Fibroblast of skin of left biceps (primary cell): Measurements from ENCODE around the gene TMEM127.
A peak's percentile ranks its signal among the peaks of the same experiment; 100 is the strongest.

Experiments
- DNase-seq, 2 experiments: peaks; one replicate each; pipeline ENCODE4 v3.0.0-alpha.2; 2013; ENCODE audit warnings: low read depth in 2 of 2

Gene TMEM127

DNA sequence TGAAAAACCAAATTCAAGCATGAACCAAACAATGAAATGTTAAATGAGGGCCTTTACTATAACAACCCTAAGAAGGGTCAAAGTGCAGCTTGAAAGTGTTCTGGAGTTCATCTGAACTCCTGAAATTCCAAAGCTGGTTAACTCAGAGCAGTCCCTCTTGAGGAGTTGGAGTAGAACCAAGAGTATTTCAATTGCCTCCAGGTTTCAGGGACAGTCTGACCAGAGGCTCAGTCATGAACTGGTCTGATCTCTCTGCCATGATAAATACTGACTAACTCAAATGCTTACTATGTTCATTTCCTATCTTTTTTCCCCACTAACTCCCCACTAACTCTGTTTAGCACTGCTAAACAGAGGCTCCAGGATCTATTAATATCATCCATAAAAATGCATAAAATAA is 59.9 kb downstream of the TMEM127 start:
- DNase-seq, result no peak

DNA sequence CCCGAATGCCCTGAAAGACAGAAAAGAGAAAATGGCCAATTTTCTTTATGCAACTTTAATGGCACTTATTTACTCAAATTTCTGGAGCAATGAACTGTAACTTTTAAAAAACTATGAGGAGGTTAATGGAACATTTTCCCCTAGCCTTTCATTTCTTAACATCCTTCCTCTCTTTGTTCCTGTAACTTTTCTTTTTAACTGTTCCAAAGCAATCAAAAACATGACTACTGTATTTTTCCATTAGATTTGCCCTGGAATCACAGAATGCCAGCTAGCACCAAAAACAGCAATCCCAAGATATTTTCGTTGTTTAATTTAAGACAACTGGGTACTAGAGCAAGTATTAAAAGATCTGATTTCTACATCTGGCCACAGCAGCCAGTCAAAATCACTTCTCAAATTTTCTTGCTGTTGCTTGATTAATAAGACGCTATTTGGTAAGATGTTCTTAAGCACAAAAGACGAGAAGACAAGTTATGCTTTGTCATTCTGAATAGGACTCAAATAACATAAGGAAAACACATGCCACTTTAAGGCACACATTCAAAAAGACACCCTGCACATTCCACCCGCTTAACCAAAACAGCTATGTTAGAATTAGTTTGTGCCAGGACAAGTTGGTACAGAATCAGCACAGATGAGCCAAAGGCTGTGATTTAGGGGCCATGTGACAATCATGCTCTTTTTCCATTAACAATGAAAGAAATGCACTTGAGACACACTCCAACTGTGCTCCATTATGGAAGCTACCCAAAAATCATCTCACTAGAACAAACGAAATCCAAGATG is 60.8 kb downstream of the TMEM127 start:
- DNase-seq, result no peak

DNA sequence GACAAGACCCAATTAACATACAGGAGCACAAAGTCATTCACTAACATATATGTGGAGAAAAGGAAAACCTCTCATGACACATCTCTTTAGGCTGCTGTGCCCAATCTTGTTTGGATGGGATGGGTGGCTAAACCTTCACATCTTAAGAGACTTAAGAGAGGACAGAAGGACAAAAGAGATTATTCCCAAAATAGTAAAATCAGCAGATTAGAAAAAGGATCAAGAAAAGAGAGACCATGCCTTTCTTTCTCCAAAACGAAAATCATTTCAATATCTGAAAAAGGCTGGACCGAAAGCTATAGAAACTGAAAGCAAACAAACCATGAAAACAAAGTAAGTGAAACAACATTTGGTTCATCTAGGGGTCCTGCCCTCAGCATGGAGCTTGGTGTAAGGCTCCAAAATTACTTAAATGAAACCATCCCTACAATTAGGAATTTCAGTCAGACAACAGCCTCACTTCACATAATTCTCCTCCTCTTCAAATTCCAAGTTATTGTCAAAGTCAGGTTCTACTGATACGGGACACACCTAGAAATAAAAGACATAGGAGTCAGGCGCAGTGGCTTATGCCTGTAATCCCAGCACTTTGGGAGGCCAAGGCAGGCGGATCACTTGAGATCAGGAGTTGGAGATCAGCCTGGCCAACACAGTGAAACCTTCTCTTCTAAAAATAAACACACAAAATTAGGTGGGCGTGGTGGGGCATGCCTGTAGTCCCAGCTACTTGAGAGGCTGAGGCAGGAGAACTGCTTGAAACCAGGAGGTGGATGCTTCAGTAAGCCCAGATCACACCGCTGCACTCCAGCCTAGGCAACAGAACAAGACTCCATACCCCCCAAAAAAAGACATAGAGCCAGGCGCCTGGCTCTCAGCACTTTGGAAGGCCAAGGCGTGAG is 62.4 kb downstream of the TMEM127 start:
- no peak for DNase-seq

DNA sequence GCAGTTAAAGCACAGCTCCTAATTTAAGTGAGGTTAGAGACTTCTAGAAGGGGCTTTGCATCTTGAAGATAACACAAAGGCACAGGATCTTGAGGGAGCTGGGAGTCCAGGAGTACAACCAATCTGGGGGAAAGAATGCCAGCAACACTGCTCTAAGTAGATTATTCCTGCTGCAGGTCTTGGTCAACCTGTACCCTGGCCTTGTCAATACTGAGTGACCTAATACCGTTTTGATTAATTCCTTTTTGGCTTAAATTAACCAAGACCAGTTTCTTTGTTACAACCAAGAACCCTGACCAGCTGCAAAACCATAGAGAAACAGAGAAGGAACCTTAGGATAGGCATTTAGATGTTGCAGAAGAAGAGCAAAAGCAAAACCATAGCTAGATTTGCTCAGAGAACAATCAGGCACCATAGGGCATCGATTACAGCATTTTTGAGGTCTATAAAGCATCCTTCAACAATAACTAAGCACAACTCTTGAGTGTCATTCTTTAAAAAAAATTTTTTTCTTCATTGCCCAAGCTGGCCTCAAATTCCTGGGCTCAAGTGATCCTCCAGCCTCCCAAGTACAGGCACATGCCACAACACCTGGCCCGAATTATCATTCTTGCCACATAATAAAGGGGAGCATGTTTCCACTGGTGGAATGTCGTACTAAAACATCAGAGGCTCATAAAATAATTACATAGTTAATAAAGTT is 63.5 kb downstream of the TMEM127 start:
- DNase-seq, result peak; percentile 28 to 32

DNA sequence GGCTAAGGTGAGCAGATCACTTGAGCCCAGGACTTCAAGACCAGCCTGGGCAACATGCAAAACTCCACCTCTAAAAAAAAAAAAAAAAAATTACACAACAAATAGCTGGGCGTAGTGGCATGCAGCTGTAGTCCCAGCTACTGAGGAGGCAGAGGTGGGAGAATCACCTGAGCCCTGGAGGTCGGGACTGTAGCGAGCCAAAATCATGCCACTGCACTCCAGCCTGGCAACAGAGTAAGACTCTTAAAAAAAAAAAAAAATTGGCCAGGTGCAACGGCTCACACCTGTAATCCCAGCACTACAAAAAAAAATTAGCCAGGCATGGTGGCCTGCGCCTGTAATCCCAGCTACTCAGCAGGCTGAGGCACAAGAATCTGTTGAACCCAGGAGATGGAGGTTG is 64.5 kb downstream of the TMEM127 start:
- DNase-seq, result no peak

DNA sequence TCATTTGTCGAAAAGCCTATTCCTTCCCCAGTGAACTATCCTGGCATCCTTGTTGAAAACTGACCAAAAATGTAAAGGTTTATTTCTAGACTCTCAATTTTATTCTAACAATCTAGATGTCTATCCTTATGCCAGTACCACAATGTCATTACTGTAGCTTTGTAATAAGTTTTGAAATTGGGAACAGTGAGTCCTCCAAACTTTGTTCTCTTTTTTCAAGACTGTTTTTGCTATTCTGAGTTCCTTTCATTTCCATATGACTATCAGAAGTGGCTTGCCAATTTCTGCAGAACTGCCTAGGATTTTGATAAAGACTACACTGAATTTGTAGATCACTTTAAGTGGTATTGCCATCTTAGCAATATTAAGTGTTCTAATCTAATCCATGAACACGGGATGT is 66.9 kb downstream of the TMEM127 start:
- DNase-seq, result no peak
